Suprapubic skin (tissue), 4 donors: ENCODE measurements around the gene PRDM5. TPM values are rescaled to one million over a fixed set of nuclear protein-coding genes. Genes with fewer than 3 reads are reported as not detected.

ENCODE experiments used
- DNase-seq, 2 donors: peaks; one replicate each; pipeline ENCODE4 v3.0.0-alpha.2; 2019; ENCODE audit warnings: low spot score in 2 of 2
- H3K27ac ChIP-seq: fragments of 200-600 bp; sonication (generic); one replicate; pipeline ENCODE4 v1.5.1; 2019
- H3K27me3 ChIP-seq: fragments of 200-600 bp; sonication (generic); one replicate; pipeline ENCODE4 v1.5.1; 2019
- H3K36me3 ChIP-seq: fragments of 200-600 bp; sonication (generic); one replicate; pipeline ENCODE4 v1.5.1; 2019
- H3K4me1 ChIP-seq: fragments of 200-600 bp; sonication (generic); one replicate; pipeline ENCODE4 v1.5.1; 2019
- H3K4me3 ChIP-seq: fragments of 200-600 bp; sonication (generic); one replicate; pipeline ENCODE4 v1.5.1; 2019; ENCODE audit warnings: mild to moderate bottlenecking
- H3K9me3 ChIP-seq: fragments of 200-600 bp; sonication (generic); one replicate; pipeline ENCODE4 v1.5.1; 2019
- EP300 ChIP-seq: sonication (generic); formaldehyde crosslinking; IDR thresholded peaks from one replicate; pipeline ENCODE4 v1.6.1; 2017; ENCODE audit warnings: antibody characterized with exemption
- POLR2A ChIP-seq, 2 donors: fragments of 450-650 bp; IDR thresholded peaks; one replicate each; pipeline ENCODE4 v1.6.1; 2017; ENCODE audit warnings: antibody characterized with exemption in 2 of 2, mild to moderate bottlenecking in 2 of 2, moderate library complexity in 2 of 2
- POLR2AphosphoS5 ChIP-seq, 3 donors: sonication (generic); formaldehyde crosslinking; IDR thresholded peaks; one replicate each; pipeline ENCODE4 v1.6.1; 2017; ENCODE audit warnings: antibody characterized with exemption in 3 of 3
- WGBS: methylation state at CpG from one replicate; pipeline ENCODE4 v1.1.5; 2018; 5-methylcytosine and 5-hydroxymethylcytosine counted together
- total RNA-seq, 4 donors: library from RNA; depleted of rRNA; stranded (reverse); fragments of >200 nt; gene quantifications; one replicate each; pipeline ENCODE4 v1.1.0, GENCODE V29; 2016
- TF ChIP-seq, protein P1 (sequence below), 2 donors: fragments of 200-600 bp in 1 of 2; fragments of 450-650 bp in 1 of 2; sonication (generic) in 1 of 2; IDR thresholded peaks; one replicate each; pipeline ENCODE4 v1.5.1; 2016 to 2019; ENCODE audit warnings: antibody characterized with exemption in 2 of 2, mild to moderate bottlenecking in 1 of 2, moderate library complexity in 1 of 2

PRDM5 gene
- total RNA-seq, 4 donors from 2014 or later: 3.0 to 12.0 (median 4.5) TPM

DNA sequence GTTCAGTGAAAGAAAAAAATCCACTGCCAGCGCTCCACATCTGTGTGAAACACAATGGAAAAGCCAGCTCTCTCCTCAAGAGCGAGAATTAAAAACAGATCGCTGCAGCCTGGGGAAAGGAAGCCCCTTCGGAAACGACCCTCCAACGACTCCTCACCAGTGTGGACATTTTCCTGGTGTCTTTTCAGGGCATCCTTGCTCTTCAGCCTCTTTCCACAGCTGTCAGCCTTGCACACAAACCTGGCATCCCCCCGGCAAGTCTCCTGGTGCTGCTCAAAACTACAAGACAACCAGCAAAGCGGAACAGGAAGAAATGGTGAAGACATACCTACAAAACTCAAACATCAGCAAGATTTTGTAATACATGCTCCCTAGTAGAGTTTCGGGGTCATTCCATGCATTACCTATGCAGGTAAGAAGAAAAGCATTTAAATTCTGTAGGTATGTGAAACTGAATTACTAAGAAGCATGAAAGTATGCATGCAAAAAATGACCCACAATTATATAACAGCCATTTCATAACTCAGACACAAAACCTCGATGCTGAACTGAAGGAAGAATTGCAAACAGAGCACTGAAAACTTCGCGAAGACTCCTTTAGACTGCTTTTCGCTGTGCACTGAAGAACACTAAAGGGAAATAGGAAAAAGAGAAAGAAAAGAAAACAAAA, 106.1 kb downstream of the PRDM5 start:
- Histone ChIP-seq H3K9me3 (no peaks in the 10 kb centered on the region), H3K27ac (no peak overlapping the region), H3K27me3 (no peaks in the 10 kb centered on the region), H3K4me1 (no peaks in the 10 kb centered on the region), H3K4me3 (peak overlapping the region; percentile 16), H3K36me3 (no peaks in the 10 kb centered on the region)
- 65% methylated on average over 13 of the region's 13 CpGs for WGBS
- TF ChIP-seq EP300 (no peak), POLR2AphosphoS5 (IDR thresholded peaks at IDR 0.05) (no peak), POLR2A (IDR thresholded peaks at IDR 0.05) (no peak)
- TF ChIP-seq, protein P1, sequence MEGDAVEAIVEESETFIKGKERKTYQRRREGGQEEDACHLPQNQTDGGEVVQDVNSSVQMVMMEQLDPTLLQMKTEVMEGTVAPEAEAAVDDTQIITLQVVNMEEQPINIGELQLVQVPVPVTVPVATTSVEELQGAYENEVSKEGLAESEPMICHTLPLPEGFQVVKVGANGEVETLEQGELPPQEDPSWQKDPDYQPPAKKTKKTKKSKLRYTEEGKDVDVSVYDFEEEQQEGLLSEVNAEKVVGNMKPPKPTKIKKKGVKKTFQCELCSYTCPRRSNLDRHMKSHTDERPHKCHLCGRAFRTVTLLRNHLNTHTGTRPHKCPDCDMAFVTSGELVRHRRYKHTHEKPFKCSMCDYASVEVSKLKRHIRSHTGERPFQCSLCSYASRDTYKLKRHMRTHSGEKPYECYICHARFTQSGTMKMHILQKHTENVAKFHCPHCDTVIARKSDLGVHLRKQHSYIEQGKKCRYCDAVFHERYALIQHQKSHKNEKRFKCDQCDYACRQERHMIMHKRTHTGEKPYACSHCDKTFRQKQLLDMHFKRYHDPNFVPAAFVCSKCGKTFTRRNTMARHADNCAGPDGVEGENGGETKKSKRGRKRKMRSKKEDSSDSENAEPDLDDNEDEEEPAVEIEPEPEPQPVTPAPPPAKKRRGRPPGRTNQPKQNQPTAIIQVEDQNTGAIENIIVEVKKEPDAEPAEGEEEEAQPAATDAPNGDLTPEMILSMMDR (IDR thresholded peaks at IDR 0.05): no peak
- no peak for DNase-seq

DNA sequence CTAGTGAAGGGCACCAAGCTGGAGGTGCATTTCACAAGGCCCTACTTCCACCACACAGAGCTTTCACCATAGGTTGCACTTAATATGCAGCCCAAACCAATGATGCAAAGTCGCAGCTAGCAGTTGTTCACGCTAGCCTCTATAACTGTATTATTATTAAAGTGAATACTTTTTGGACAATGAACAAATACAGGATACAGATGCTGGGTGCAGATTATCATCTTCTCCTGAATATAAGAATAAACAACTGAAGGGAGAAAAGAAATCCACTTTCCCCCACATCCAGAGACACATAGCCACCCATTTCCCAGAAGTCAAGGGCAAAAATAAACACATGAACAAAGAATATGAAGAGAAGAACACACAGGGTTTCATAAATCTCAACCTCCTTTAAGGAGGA, 107.2 kb downstream of the PRDM5 start:
- no peak overlapping the region for H3K4me3 ChIP-seq
- TF ChIP-seq POLR2AphosphoS5 (IDR thresholded peaks at IDR 0.05) (no peak), POLR2A (IDR thresholded peaks at IDR 0.05) (no peak), EP300 (no peak)
- TF ChIP-seq, protein P1 (IDR thresholded peaks at IDR 0.05): no peak
- no peaks in the 10 kb centered on the region for H3K9me3 ChIP-seq
- WGBS: 87% methylated on average over 2 of the region's 2 CpGs
- no peaks in the 10 kb centered on the region for H3K27me3 ChIP-seq
- H3K4me1 ChIP-seq: no peaks in the 10 kb centered on the region
- H3K27ac ChIP-seq: no peak overlapping the region
- DNase-seq: no peak
- H3K36me3 ChIP-seq: no peaks in the 10 kb centered on the region

DNA sequence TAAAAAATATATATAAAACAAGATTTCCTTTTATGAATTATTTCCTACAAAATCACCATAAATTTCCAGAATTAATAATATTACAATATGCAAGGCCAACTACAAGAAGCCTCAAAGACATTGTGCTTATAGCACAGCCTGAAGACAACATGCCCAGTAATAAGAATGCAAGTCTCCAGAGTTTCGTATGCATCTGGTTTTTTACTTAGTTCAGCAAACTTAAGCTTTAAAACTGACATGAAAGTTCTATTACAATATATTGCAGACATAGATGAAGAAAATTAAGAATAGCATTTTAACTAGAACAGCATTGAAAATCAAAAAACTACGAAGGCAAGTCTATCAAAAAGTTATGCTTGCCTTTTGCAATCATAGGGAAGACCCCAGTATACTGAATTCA, 107.6 kb downstream of the PRDM5 start:
- Histone ChIP-seq H3K27ac (no peak overlapping the region), H3K4me3 (no peak overlapping the region), H3K9me3 (peaks cover 1% of the 10 kb centered on the region), H3K36me3 (no peaks in the 10 kb centered on the region), H3K4me1 (no peaks in the 10 kb centered on the region), H3K27me3 (no peaks in the 10 kb centered on the region)
- no peak for DNase-seq
- TF ChIP-seq EP300 (no peak), POLR2A (IDR thresholded peaks at IDR 0.05) (no peak), POLR2AphosphoS5 (IDR thresholded peaks at IDR 0.05) (no peak)
- TF ChIP-seq, protein P1 (IDR thresholded peaks at IDR 0.05): no peak
- 84% methylated on average over 2 of the region's 2 CpGs for WGBS

DNA sequence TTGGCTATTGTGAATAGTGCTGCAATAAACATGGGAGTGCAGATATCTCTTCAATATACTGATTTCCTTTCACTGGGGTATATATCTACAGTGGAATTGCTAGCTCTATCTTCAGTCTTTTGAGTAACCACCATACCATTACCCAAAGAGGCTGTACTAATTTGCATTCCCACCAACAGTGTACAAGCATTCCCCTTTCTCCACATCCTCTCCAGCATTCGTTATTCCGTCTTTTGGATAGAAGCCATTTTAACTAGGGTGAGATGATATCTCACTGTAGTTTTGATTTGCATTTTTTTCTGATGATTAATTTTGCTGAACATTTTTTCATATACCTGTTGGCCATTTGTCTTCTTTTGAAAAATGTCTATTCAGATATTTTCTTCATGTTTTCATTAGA, 110.3 kb downstream of the PRDM5 start:
- Histone ChIP-seq H3K4me3 (no peak overlapping the region), H3K27ac (no peak overlapping the region), H3K27me3 (no peaks in the 10 kb centered on the region), H3K36me3 (peaks cover 8% of the 10 kb centered on the region), H3K9me3 (peaks cover 5% of the 10 kb centered on the region), H3K4me1 (no peaks in the 10 kb centered on the region)
- no peak for DNase-seq
- 63% methylated on average over 2 of the region's 2 CpGs for WGBS
- no peak for TF ChIP-seq EP300
- TF ChIP-seq POLR2AphosphoS5 (IDR thresholded peaks at IDR 0.05): no peak
- TF ChIP-seq, protein P1 (IDR thresholded peaks at IDR 0.05): no peak
- TF ChIP-seq POLR2A (IDR thresholded peaks at IDR 0.05): no peak

DNA sequence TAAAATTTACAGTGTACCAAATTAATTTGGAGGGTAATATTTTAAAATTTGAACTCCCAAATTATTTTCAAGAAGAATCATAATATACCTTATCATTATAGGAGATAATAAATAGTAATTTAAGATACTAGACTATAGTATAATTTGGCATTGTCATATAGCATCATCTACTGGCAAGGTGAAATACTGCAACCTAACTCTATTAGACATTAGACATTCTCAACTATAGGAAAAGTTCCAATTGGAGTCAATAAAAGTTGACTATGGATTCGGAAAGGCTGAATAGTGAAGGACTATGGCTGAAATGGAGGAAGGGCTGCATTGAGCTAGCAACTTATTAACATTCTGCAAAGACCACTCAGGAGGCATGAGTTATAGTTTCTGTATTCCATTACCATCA, 113.0 kb downstream of the PRDM5 start:
- no peak for TF ChIP-seq POLR2AphosphoS5 (IDR thresholded peaks at IDR 0.05)
- no peak for TF ChIP-seq EP300
- H3K4me1 ChIP-seq: no peaks in the 10 kb centered on the region
- WGBS: 90% methylated on average over 1 of the region's 1 CpG
- H3K36me3 ChIP-seq: peaks cover 9% of the 10 kb centered on the region
- no peak for DNase-seq
- H3K4me3 ChIP-seq: no peak overlapping the region
- no peaks in the 10 kb centered on the region for H3K27me3 ChIP-seq
- no peak overlapping the region for H3K27ac ChIP-seq
- H3K9me3 ChIP-seq: peaks cover 5% of the 10 kb centered on the region
